Measurements from ENCODE around the gene GREB1. TPM values are rescaled to one million over a fixed set of nuclear protein-coding genes. Genes with fewer than 3 reads are reported as not detected.

Gene GREB1
- total RNA-seq, 1 experiment from 2014 or later = 6.2 TPM

DNA sequence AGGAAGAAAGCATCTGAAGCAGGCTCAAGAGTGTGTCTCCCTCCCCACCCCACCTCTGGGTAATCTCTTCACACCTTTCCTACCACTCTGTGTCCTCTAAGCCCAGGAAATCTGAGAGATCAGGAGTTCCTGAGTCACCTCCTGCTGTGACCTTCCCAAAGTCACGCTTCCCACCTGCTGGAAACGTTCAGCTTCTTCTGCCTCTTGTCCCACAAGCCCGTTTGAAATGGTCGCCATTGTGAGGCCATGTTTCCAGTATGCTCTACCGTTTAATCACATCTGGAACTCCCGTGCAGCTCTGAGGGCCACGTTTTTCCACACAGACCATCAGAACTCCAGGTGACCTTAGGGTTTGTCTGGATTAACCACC lies 25.9 kb downstream of the GREB1 start:
- H4K20me1 ChIP-seq (ENCODE audit: insufficient read depth) = no peaks in the 10 kb centered on the region
- no peak overlapping the region for H3K9ac ChIP-seq (ENCODE audit: low read length)
- RAD21 ChIA-PET (ENCODE audit: low non-redundant PET in 1 of 2, low total read pairs in 2 of 2, uncharacterized antibody in 2 of 2, unreplicated experiment in 2 of 2) = no interaction called here
- H3K27me3 ChIP-seq (ENCODE audit: insufficient read depth, low read length) = peaks cover 4% of the 10 kb centered on the region; the same call in 1 of the 2 replicates
- POLR2A ChIA-PET = no interaction called here
- no peak for TF ChIP-seq JUND (IDR thresholded peaks at IDR 0.05)
- TF ChIP-seq SP1 (IDR thresholded peaks at IDR 0.05; ENCODE audit: low read depth) = no peak
- no peak for TF ChIP-seq ZFX (IDR thresholded peaks at IDR 0.05)
- H2AFZ ChIP-seq (ENCODE audit: low read depth, low read length, poor library complexity, severe bottlenecking) = no peak overlapping the region
- DNase-seq (ENCODE audit: low read depth, low spot score) (no peak), ATAC-seq (no peak)
- H3K36me3 ChIP-seq (ENCODE audit: control insufficient read depth in 1 of 2, insufficient read depth in 2 of 2, low read length in 2 of 2) = no peaks in the 10 kb centered on the region
- H3K4me2 ChIP-seq (ENCODE audit: low read length) = no peak overlapping the region
- H3K27ac ChIP-seq (ENCODE audit: low read depth, low read length) = no peak overlapping the region
- intact Hi-C loops (cut with micrococcal nuclease) = no loop called here
- no TSS peak for BruUV-seq (replicated peaks)
- no peaks in the 10 kb centered on the region for H3K79me2 ChIP-seq (ENCODE audit: insufficient read depth, low read length)
- no peaks in the 10 kb centered on the region for H3K9me3 ChIP-seq (ENCODE audit: control insufficient read depth in 1 of 2, insufficient read depth in 1 of 2, low read depth in 1 of 2, low read length in 2 of 2)
- no peaks in the 10 kb centered on the region for H3K9me2 ChIP-seq (ENCODE audit: insufficient read depth)
- CTCF ChIA-PET = no interaction called here
- H3K4me1 ChIP-seq (ENCODE audit: control insufficient read depth in 1 of 2, insufficient read depth in 2 of 2, low read length in 2 of 2) = peaks cover 0 to 6% of the 10 kb centered on the region in 2 experiments; a peak in 2 of 4 replicates
- H3K4me3 ChIP-seq (replicated peaks in 1 of 2; ENCODE audit: low read depth in 1 of 2, low read length in 2 of 2) = no peak overlapping the region

DNA sequence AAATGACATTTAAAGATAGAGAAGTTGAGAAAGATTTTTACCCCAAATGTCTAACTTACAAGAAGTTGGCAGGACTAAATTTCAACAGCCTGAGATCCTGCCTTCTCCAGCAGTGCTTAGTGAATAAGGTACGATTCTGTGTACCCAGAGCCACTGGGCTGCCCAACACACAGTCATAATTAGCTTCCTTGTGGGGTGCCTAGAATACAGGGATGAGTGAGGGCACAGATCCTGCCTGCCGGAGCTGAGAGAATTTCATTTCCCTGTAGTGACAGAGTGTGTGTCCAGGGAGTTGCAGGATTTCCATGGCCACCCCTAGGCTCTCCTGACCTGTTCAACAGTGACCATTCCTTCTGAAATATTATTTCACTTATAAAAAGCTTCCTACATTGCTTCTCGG lies 27.0 kb downstream of the GREB1 start:
- H4K20me1 ChIP-seq (ENCODE audit: insufficient read depth) = no peaks in the 10 kb centered on the region
- no peak overlapping the region for H3K9ac ChIP-seq (ENCODE audit: low read length)
- no peaks in the 10 kb centered on the region for H3K36me3 ChIP-seq (ENCODE audit: control insufficient read depth in 1 of 2, insufficient read depth in 2 of 2, low read length in 2 of 2)
- 0 out of 2 replicates have a peak, but pooled peaks cover 4% of the 10 kb centered on the region for H3K27me3 ChIP-seq (ENCODE audit: insufficient read depth, low read length)
- TF ChIP-seq ZNF274 (IDR thresholded peaks at IDR 0.05; ENCODE audit: low read depth, low read length) (no peak), ELF1 (IDR thresholded peaks at IDR 0.05; ENCODE audit: borderline replicate concordance, low read depth) (no peak), FOSL1 (IDR thresholded peaks at IDR 0.05; ENCODE audit: low read depth) (no peak), POLR2AphosphoS5 (IDR thresholded peaks at IDR 0.05; ENCODE audit: low read depth, low read length) (no peak), SP1 (IDR thresholded peaks at IDR 0.05; ENCODE audit: low read depth) (no peak), SRF (IDR thresholded peaks at IDR 0.05; ENCODE audit: low read depth) (no peak), EZH2phosphoT487 (IDR thresholded peaks at IDR 0.05; ENCODE audit: borderline replicate concordance) (no peak)
- TF ChIP-seq, protein P1, sequence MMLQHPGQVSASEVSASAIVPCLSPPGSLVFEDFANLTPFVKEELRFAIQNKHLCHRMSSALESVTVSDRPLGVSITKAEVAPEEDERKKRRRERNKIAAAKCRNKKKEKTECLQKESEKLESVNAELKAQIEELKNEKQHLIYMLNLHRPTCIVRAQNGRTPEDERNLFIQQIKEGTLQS (IDR thresholded peaks at IDR 0.05) = no peak
- ATAC-seq = no peak
- H3K27ac ChIP-seq (ENCODE audit: low read depth, low read length) = no peak overlapping the region
- ChIA-PET POLR2A (no interaction called here), RAD21 (ENCODE audit: low non-redundant PET in 1 of 2, low total read pairs in 2 of 2, uncharacterized antibody in 2 of 2, unreplicated experiment in 2 of 2) (no interaction called here), CTCF (no interaction called here)
- no TSS peak for BruUV-seq (replicated peaks)
- no peak overlapping the region for H2AFZ ChIP-seq (ENCODE audit: low read depth, low read length, poor library complexity, severe bottlenecking)
- no peaks in the 10 kb centered on the region for H3K9me2 ChIP-seq (ENCODE audit: insufficient read depth)
- H3K9me3 ChIP-seq (ENCODE audit: control insufficient read depth in 1 of 2, insufficient read depth in 1 of 2, low read depth in 1 of 2, low read length in 2 of 2) = no peaks in the 10 kb centered on the region
- H3K4me2 ChIP-seq (ENCODE audit: low read length) = no peak overlapping the region
- H3K79me2 ChIP-seq (ENCODE audit: insufficient read depth, low read length) = no peaks in the 10 kb centered on the region
- H3K4me1 ChIP-seq (ENCODE audit: control insufficient read depth in 1 of 2, insufficient read depth in 2 of 2, low read length in 2 of 2) = peaks cover 0 to 6% of the 10 kb centered on the region in 2 experiments; a peak in 2 of 4 replicates
- H3K4me3 ChIP-seq (replicated peaks in 1 of 2; ENCODE audit: low read depth in 1 of 2, low read length in 2 of 2) = no peak overlapping the region
- intact Hi-C loops (cut with micrococcal nuclease) = no loop called here
- no peak for DNase-seq (ENCODE audit: low read depth, low spot score)
